Left lung (tissue), 10 donors: ENCODE measurements around the gene ZNF654. TPM values are rescaled to one million over a fixed set of nuclear protein-coding genes. Genes with fewer than 3 reads are reported as not detected.

ENCODE experiments used
- ATAC-seq: fragments of 200-7000 bp; cut with Tn5 transposase; one replicate; pipeline ENCODE4 v1.9.1; 2020; ENCODE audit warnings: moderate library complexity
- DNase-seq, 4 donors: peaks; one replicate each; pipeline ENCODE4 v3.0.0-alpha.2; 2013 to 2020
- H3K27ac ChIP-seq, 2 donors: fragments of 200-600 bp; sonication (generic) in 1 of 2; one replicate each; pipeline versions ENCODE4 v1.5.0 to v1.8.0; 2020 to 2021
- H3K27me3 ChIP-seq, 2 donors: fragments of 200-600 bp; sonication (generic) in 1 of 2; one replicate each; pipeline versions ENCODE4 v1.5.0 to v1.8.0; 2020 to 2021
- H3K36me3 ChIP-seq, 2 donors: fragments of 200-600 bp; sonication (generic) in 1 of 2; one replicate each; pipeline versions ENCODE4 v1.5.0 to v1.8.0; 2020 to 2021
- H3K4me1 ChIP-seq, 2 donors: fragments of 200-600 bp; one replicate each; pipeline ENCODE4 v1.8.0; 2021
- H3K4me3 ChIP-seq, 2 donors: fragments of 200-600 bp; sonication (generic) in 1 of 2; one replicate each; pipeline versions ENCODE4 v1.5.0 to v1.8.0; 2020 to 2021; ENCODE audit warnings: mild to moderate bottlenecking in 1 of 2
- H3K9me3 ChIP-seq, 2 donors: fragments of 200-600 bp; sonication (generic) in 1 of 2; one replicate each; pipeline versions ENCODE4 v1.5.0 to v1.8.0; 2020 to 2021
- intact Hi-C, 2 donors: fragments of 100-400 bp; cut with DNase I; formaldehyde crosslinking; loops; one replicate each; pipeline versions ENCODE4 v1.11.2 to v1.14.2; 2022
- polyA plus RNA-seq, 6 donors: library from polyadenylated mRNA; unstranded; fragments of 120-200 nt; gene quantifications; one replicate each; pipeline ENCODE4 v1.2.1, GENCODE V29; 2013; ENCODE audit not compliant: insufficient read length in 6 of 6
- total RNA-seq, 2 donors: library from RNA; stranded (reverse); fragmentation: NEBNext Ultra II Directional; extraction: Animal tissue kit (Norgen Biotek cat#: 25700); gene quantifications; one replicate each; pipeline ENCODE4 v1.2.1, GENCODE V29; 2021
- TF ChIP-seq, protein P1 (sequence below), 2 donors: fragments of 200-600 bp; sonication (generic) in 1 of 2; IDR thresholded peaks; one replicate each; pipeline versions ENCODE4 v1.5.0 to v1.8.0; 2021; ENCODE audit warnings: antibody characterized with exemption in 2 of 2
- donor health status: DM: no; HTN: yes; CAD: no.
- donor health status: DM: no; HTN: no; CAD: no.

ZNF654 gene
- total and polyA plus RNA-seq, 8 donors, result 12.5 to 26.6 (median 21.9) TPM

DNA sequence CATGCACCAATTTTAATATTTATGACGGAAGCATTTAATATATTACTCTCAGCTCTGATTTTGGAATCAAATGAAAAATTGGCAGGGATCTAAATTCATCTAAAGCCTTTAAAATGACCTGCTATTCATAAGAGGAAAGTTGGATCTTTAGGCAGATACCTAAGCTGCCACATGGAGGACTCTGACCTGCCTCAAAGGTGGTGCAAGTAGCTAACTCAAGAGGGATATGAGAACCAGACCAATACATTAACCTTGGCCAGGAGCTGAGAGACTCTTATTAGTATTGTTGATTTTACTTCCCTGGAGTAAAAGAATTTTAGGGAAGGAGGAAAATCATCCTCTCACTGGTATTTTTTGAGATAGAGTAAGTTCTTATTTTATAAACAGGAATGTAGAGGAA lies 17.7 kb downstream of the ZNF654 start:
- intact Hi-C loops, result no loop called here

DNA sequence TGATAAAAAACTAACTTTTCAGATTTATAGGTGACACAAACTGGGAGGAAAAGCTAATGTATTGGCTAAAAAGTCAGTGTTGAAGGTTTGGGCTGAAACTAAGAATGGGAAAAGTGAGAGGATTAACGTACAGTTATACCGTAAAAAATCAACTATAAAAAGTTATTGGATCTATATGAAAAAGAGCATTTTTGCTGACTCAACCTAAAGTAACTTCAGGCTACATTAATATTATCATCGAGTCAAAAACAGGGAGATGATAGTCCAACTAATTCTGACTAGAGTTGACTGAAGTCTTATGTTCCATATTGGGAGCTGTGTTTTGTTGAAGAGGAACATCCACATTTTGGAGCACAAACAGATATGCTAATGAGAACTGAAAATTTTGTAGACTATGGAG lies 19.9 kb downstream of the ZNF654 start:
- Histone ChIP-seq H3K27me3 (no peaks in the 10 kb centered on the region), H3K4me1 (peaks cover 5 to 21% of the 10 kb centered on the region in 2 donors), H3K27ac (no peak overlapping the region), H3K4me3 (no peak overlapping the region), H3K36me3 (no peaks in the 10 kb centered on the region), H3K9me3 (no peaks in the 10 kb centered on the region)
- no peak for ATAC-seq
- DNase-seq, result no peak
- TF ChIP-seq, protein P1, sequence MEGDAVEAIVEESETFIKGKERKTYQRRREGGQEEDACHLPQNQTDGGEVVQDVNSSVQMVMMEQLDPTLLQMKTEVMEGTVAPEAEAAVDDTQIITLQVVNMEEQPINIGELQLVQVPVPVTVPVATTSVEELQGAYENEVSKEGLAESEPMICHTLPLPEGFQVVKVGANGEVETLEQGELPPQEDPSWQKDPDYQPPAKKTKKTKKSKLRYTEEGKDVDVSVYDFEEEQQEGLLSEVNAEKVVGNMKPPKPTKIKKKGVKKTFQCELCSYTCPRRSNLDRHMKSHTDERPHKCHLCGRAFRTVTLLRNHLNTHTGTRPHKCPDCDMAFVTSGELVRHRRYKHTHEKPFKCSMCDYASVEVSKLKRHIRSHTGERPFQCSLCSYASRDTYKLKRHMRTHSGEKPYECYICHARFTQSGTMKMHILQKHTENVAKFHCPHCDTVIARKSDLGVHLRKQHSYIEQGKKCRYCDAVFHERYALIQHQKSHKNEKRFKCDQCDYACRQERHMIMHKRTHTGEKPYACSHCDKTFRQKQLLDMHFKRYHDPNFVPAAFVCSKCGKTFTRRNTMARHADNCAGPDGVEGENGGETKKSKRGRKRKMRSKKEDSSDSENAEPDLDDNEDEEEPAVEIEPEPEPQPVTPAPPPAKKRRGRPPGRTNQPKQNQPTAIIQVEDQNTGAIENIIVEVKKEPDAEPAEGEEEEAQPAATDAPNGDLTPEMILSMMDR (IDR thresholded peaks at IDR 0.05), result no peak
- intact Hi-C loops, result no loop called here

More for the DNA sequence above, 17.7 kb downstream of the ZNF654 start:
- no peak for DNase-seq
- H3K27ac ChIP-seq, result no peak overlapping the region
- TF ChIP-seq, protein P1 (IDR thresholded peaks at IDR 0.05), result no peak
- H3K9me3 ChIP-seq, result no peaks in the 10 kb centered on the region
- no peak for ATAC-seq
- H3K36me3 ChIP-seq, result no peaks in the 10 kb centered on the region
- H3K4me1 ChIP-seq, result peaks cover 5 to 21% of the 10 kb centered on the region in 2 donors
- H3K4me3 ChIP-seq, result no peak overlapping the region
- no peaks in the 10 kb centered on the region for H3K27me3 ChIP-seq

DNA sequence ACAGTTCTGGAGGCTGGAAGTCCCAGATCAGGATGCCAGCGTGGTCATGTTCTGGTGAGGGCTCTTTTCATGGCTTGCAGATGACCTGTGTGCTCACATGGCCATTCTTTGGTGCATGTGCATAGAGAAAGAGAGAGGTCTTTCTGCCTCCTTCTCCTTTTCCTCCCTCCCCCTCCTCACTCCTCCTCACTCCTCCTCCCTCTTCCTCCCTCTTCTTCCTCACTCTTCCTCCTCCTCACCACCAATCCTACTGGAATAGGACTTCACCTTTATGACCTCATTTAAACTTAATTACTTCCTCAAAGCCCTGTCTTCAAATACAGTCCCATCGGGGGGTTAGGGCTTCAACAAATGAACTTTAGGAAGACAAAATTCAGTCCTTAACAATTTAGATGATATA lies 23.8 kb downstream of the ZNF654 start:
- DNase-seq, result no peak
- no peak for ATAC-seq
- intact Hi-C loops, result no loop called here

DNA sequence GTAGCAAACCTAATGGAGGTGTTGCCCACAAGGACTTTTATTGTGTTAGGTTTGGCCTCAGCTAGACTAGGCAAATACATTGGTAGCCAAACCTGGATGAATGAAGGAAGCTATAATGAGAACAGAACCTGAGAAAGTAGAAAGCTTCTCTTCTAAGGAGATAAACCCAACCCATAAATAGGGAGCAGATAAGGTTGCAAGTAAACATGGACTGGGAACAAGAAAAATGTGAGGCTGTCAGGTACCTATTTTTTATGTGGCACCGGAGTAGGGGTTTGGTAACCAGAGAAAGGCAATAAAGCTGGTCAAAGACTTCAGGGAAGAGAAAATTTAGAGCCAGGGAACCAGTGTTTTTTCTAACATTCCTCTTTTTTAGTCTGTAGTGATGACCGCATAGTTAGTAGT lies 25.0 kb downstream of the ZNF654 start:
- Histone ChIP-seq H3K4me3 (no peak overlapping the region), H3K4me1 (no peaks in the 10 kb centered on the region), H3K36me3 (peaks cover 0 to 22% of the 10 kb centered on the region in 2 donors), H3K9me3 (no peaks in the 10 kb centered on the region), H3K27ac (no peak overlapping the region), H3K27me3 (no peaks in the 10 kb centered on the region)
- ATAC-seq, result no peak
- TF ChIP-seq, protein P1 (IDR thresholded peaks at IDR 0.05), result no peak
- DNase-seq, result no peak
- intact Hi-C loops, result no loop called here

More for the DNA sequence above, 23.8 kb downstream of the ZNF654 start:
- TF ChIP-seq, protein P1 (IDR thresholded peaks at IDR 0.05), result no peak
- H3K36me3 ChIP-seq, result peaks cover 0 to 19% of the 10 kb centered on the region in 2 donors
- H3K9me3 ChIP-seq, result no peaks in the 10 kb centered on the region
- H3K4me3 ChIP-seq, result no peak overlapping the region
- H3K27me3 ChIP-seq, result no peaks in the 10 kb centered on the region
- H3K27ac ChIP-seq, result no peak overlapping the region
- no peaks in the 10 kb centered on the region for H3K4me1 ChIP-seq

DNA sequence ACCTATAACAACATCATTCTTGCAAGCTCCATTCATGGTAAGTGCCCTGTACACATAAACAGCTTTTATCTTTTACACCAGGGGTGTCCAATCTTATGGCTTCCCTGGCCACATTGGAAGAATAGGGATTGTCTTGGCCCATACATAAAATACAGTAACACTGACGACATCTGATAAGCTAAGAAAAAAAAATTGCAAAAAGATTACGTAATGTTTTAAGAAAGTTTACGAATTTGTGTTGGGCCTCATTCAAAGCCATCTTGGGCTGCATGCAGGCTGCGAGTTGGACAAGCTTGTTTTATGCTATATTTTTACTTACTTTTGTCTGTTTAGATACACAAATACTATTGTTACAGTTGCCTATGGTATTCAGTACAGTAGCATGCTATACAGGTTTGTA lies 31.6 kb downstream of the ZNF654 start:
- intact Hi-C loops, result no loop called here
- Histone ChIP-seq H3K4me1 (peaks cover 0 to 4% of the 10 kb centered on the region in 2 donors), H3K36me3 (peaks cover 0 to 27% of the 10 kb centered on the region in 2 donors), H3K27me3 (no peaks in the 10 kb centered on the region), H3K27ac (no peak overlapping the region), H3K9me3 (no peaks in the 10 kb centered on the region), H3K4me3 (no peak overlapping the region)
- TF ChIP-seq, protein P1 (IDR thresholded peaks at IDR 0.05), result no peak
- DNase-seq (no peak), ATAC-seq (no peak)
